Small intestine (tissue), 7 donors: Measurements from ENCODE around the gene CNTLN. TPM values are rescaled to one million over a fixed set of nuclear protein-coding genes. Genes with fewer than 3 reads are reported as not detected.
A peak's percentile ranks its signal among the peaks of the same experiment; 100 is the strongest.

ENCODE experiments used
- DNase-seq, 2 donors: peaks; one replicate each; pipeline versions ENCODE4 v3.0.0 to v3.0.0-alpha.2; 2013
- FAIRE-seq: peaks from 2 replicates; lab custom pipeline; 2012; peaks lifted over from hg19 to GRCh38; lab: Jason Lieb, UNC
- H3K27ac ChIP-seq, 3 donors: one replicate each; pipeline ENCODE4 v1.5.1; 2013; ENCODE audit warnings: low read length in 2 of 3, mild to moderate bottlenecking in 2 of 3, control low read depth in 1 of 3, inconsistent platforms in 1 of 3, low read depth in 1 of 3, moderate library complexity in 1 of 3
- H3K27me3 ChIP-seq, 3 donors: one replicate each; pipeline ENCODE4 v1.6.1; 2013; ENCODE audit warnings: low read length in 3 of 3, inconsistent platforms in 1 of 3; ENCODE audit not compliant: control insufficient read depth in 3 of 3, insufficient read depth in 3 of 3
- H3K36me3 ChIP-seq, 3 donors: one replicate each; pipeline ENCODE4 v1.6.1; 2013; ENCODE audit warnings: low read length in 3 of 3, inconsistent platforms in 1 of 3, low read depth in 1 of 3, mild to moderate bottlenecking in 1 of 3, moderate library complexity in 1 of 3; ENCODE audit not compliant: control insufficient read depth in 3 of 3, insufficient read depth in 2 of 3
- H3K4me1 ChIP-seq, 3 donors: one replicate each; pipeline ENCODE4 v1.6.1; 2013; ENCODE audit warnings: low read length in 2 of 3, inconsistent platforms in 1 of 3, low read depth in 1 of 3, mild to moderate bottlenecking in 1 of 3, moderate library complexity in 1 of 3; ENCODE audit not compliant: control insufficient read depth in 3 of 3, insufficient read depth in 2 of 3
- H3K4me3 ChIP-seq, 3 donors: one replicate each; pipeline ENCODE4 v1.5.1; 2013; ENCODE audit warnings: low read length in 3 of 3, control low read depth in 1 of 3, inconsistent platforms in 1 of 3, low read depth in 1 of 3, mild to moderate bottlenecking in 1 of 3, moderate library complexity in 1 of 3
- H3K9me3 ChIP-seq, 2 donors: one replicate each; pipeline ENCODE4 v1.6.1; 2013; ENCODE audit warnings: low read depth in 1 of 2, low read length in 1 of 2; ENCODE audit not compliant: control insufficient read depth in 2 of 2, insufficient read depth in 1 of 2
- whole genome bisulfite sequencing, 3 donors: extraction: QIAGEN DNeasy Blood & Tissue Kit; methylation state at CpG; one replicate each; pipeline ENCODE4 v1.1.7; 2013; 5-methylcytosine and 5-hydroxymethylcytosine counted together
- polyA plus RNA-seq, 4 donors: library from polyadenylated mRNA; stranded (reverse) in 3 of 4; unstranded in 1 of 4; fragments of 200-250 nt in 3 of 4; fragments of 120-200 nt in 1 of 4; gene quantifications; one replicate each; pipeline versions ENCODE4 v1.2.1 to v1.2.3, GENCODE V29; 2013
- donor health status: healthy with polysubstance abuse.
- donor health status: control.
- donor health status: control.
- donor health status: Bipolar disorder and iron deficiency.
- donor health status: healthy.

Gene CNTLN
- polyA plus RNA-seq, 4 donors: 0.54 to 4.0 (median 3.0) TPM; not detected in 1

DNA sequence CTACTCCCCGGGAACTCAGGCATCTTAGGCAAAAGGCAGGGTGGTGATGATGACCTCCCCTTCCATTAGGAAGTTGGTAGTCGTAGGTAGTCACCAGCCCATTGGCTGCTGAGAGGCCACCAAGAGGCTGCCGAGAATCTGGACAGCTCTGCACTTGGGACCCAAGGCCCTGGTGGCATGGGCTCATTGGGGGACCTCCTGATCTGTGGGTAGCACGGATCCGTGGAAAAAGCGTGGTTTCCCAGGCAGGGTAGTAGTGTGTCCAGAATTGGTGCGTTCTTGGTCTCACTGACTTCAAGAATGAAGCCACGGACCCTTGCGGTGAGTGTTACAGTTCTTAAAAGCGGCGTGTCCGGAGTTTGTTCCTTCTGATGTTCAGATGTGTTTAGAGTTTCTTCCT lies 158.8 kb downstream of the CNTLN start:
- FAIRE-seq (no peak), DNase-seq (no peak)
- WGBS, 3 donors: 96 to 97% (median 97%) methylated on average over 12 of the region's 12 CpGs

DNA sequence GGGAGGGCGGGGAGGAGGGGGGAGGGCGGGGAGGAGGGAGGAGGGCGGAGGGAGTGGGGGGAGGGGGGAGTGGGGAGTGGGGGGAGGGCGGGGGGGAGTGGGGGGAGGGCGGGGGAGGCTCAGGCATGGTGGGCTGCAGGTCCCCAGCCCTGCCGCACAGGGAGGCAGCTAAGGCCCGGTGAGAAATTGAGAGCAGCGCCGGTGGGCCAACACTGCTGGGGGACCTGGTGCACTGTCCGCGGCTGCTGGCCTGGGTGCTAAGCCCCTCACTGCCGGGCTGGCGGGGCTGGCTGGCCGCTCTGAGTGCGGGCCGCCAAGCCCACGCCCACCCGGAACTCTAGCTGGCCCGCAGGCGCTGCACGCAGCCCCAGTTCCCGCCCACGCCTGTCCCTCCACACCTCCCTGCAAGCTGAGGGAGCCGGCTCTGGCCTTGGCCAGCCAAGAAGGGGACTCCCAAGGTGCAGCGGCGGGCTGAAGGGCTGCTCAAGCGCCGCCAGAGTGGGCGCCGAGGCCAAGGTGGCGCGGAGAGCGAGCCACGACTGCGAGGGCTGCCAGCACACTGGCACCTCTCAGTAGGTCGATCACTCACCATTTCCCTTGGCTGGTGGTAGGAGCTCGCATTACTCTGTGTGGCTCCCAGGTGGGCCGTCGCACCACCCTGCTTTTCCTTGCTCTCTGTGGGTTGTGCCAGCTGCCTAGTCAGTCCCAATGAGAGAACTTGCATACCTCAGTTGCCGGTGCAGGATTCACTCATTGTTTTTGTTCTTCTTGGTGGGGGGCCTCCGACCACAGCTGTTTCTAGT lies 160.2 kb downstream of the CNTLN start:
- H3K27ac ChIP-seq: no peak overlapping the region
- DNase-seq: no peak
- peaks cover 0 to 7% (median 0%) of the 10 kb centered on the region in 3 donors for H3K36me3 ChIP-seq
- H3K4me1 ChIP-seq: no peaks in the 10 kb centered on the region
- 94 to 97% (median 95%) methylated on average over 19 to 38 of the region's 41 CpGs for WGBS, 3 donors
- no peak overlapping the region for H3K4me3 ChIP-seq
- FAIRE-seq: no peak
- peaks cover 0 to 9% of the 10 kb centered on the region in 2 donors for H3K9me3 ChIP-seq
- no peaks in the 10 kb centered on the region for H3K27me3 ChIP-seq

More for the DNA sequence above, 158.8 kb downstream of the CNTLN start:
- H3K9me3 ChIP-seq: peaks cover 0 to 9% of the 10 kb centered on the region in 2 donors
- no peak overlapping the region for H3K4me3 ChIP-seq
- no peaks in the 10 kb centered on the region for H3K4me1 ChIP-seq
- H3K27ac ChIP-seq: no peak overlapping the region
- H3K27me3 ChIP-seq: no peaks in the 10 kb centered on the region
- H3K36me3 ChIP-seq: peaks cover 0 to 7% (median 0%) of the 10 kb centered on the region in 3 donors

GRCh38 chr9:17315341-17315740 lies 180.5 kb downstream of the CNTLN start:
- Histone ChIP-seq H3K27ac (no peak overlapping the region), H3K4me3 (no peak overlapping the region), H3K36me3 (no peaks in the 10 kb centered on the region), H3K27me3 (no peaks in the 10 kb centered on the region), H3K9me3 (no peaks in the 10 kb centered on the region), H3K4me1 (no peaks in the 10 kb centered on the region)
- DNase-seq: no peak
- no peak for FAIRE-seq

- DNase-seq (no peak), FAIRE-seq (no peak)
- Histone ChIP-seq H3K4me3 (no peak overlapping the region), H3K27me3 (no peaks in the 10 kb centered on the region), H3K27ac (no peak overlapping the region), H3K4me1 (no peaks in the 10 kb centered on the region), H3K36me3 (no peaks in the 10 kb centered on the region), H3K9me3 (no peaks in the 10 kb centered on the region)
- 89 to 95% (median 93%) methylated on average over 4 of the region's 4 CpGs for WGBS, 3 donors
These were observed 184.0 kb downstream of the CNTLN start for GRCh38 chr9:17318821-17319320.

DNA sequence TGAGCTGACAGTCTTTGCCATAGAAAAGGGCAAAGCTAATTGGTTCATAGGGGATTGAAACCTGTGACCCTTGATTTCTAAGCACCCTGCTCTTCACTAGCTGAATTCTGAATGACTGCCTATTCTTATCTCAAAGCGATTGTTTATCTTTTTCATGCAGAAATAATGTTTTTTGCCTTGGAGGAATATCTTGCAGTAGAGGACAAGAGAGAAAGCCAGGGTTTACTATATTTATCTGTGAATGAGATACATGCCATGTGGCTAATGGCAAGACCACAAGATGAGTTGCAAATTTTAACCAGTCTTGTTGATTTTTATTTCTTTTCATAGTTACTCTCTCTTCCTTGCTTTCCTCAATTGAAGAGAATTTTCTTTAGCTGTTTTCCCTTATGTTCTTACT lies 185.0 kb downstream of the CNTLN start:
- WGBS, 3 donors: 47 to 64% (median 57%) methylated on average over 1 of the region's 1 CpG
- Histone ChIP-seq H3K4me3 (no peak overlapping the region), H3K9me3 (no peaks in the 10 kb centered on the region), H3K27me3 (no peaks in the 10 kb centered on the region), H3K4me1 (no peaks in the 10 kb centered on the region), H3K36me3 (no peaks in the 10 kb centered on the region), H3K27ac (no peak overlapping the region)
- DNase-seq: no peak
- no peak for FAIRE-seq

DNA sequence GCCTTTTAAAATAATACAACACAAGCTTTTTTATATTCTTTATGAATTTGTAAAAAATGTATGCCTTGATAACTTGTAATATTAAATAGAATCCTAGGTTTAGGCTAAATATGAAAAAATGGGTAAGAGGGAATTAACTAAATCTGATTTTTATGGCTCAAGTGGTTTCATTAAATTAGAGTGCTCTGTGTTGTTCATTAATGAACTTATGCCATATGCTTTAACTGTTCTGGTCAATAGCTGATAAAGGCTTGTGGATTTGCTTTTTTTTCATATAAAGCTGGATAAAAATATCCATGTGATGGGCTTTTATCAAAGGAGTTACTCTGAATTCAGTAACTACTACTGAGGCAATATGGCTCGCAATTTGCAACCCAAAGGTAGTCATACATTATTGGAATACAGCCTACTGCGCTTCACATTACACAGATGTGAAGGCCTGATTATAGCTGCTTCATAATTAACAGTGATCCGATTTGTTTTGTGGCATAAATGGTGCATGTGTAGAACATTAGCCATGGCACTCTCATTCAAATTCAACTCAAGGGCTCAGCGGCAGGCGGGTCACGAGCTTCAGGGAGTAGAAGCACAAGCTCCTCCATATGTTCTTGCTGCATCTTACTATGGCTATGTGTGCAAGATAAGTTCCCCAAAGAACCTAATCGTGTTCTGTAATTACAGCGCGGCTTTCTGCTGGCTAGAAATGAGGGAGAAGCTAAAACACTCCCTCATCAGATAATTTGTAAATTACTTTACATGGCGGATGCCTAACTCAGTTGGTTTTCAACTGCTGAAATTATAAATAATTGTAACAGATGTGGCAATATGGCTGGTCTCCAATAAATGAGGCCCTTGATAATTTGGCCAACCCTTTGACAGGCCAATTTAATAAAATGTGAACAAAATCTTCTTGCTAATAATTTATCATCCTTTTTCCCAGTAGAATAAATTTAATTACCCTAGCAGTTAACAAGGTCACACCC lies 188.3 kb downstream of the CNTLN start:
- 87 to 95% (median 93%) methylated on average over 10 of the region's 10 CpGs for WGBS, 3 donors
- FAIRE-seq (peak; percentile 71), DNase-seq (no peak)

GRCh38 chr9:17328331-17328730 lies 193.5 kb downstream of the CNTLN start:
- DNase-seq (no peak), FAIRE-seq (no peak)
- 90 to 92% (median 91%) methylated on average over 2 of the region's 2 CpGs for WGBS, 3 donors

More for the DNA sequence above, 188.3 kb downstream of the CNTLN start:
- no peaks in the 10 kb centered on the region for H3K27me3 ChIP-seq
- H3K27ac ChIP-seq: no peak overlapping the region
- no peaks in the 10 kb centered on the region for H3K9me3 ChIP-seq
- H3K4me3 ChIP-seq: no peak overlapping the region
- no peaks in the 10 kb centered on the region for H3K36me3 ChIP-seq
- H3K4me1 ChIP-seq: no peaks in the 10 kb centered on the region

DNA sequence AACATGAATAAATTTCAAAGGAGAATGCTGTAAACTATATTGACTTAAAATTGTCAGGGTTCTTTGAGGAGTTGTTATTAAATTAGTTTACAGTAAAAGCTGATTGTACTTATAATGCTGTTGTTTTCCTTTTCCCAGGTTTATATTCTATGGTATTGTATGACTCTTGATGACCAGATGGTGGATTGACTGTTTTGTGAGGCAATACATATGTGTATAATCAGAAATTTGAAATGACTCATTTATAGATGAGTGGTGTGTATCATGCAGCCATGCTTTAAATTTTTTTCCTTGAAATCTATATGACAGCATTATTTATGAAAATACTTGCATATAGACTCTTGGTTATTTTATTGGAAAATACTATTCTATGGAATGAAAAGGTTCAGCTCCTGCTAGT lies 195.3 kb downstream of the CNTLN start:
- Histone ChIP-seq H3K27me3 (no peaks in the 10 kb centered on the region), H3K27ac (no peak overlapping the region), H3K4me1 (no peaks in the 10 kb centered on the region), H3K9me3 (no peaks in the 10 kb centered on the region), H3K4me3 (no peak overlapping the region), H3K36me3 (no peaks in the 10 kb centered on the region)
- FAIRE-seq (no peak), DNase-seq (no peak)

More at GRCh38 chr9:17328331-17328730, 193.5 kb downstream of the CNTLN start:
- no peaks in the 10 kb centered on the region for H3K27me3 ChIP-seq
- no peaks in the 10 kb centered on the region for H3K9me3 ChIP-seq
- no peak overlapping the region for H3K4me3 ChIP-seq
- H3K27ac ChIP-seq: no peak overlapping the region
- H3K4me1 ChIP-seq: no peaks in the 10 kb centered on the region
- no peaks in the 10 kb centered on the region for H3K36me3 ChIP-seq
